NCI-H2171 (cell line): ENCODE measurements around the gene ADD1.

Experiments used
- DNase-seq: peaks from one replicate; lab custom pipeline; 2025; lab: John Stamatoyannopoulos, UW

The ADD1 gene

DNA sequence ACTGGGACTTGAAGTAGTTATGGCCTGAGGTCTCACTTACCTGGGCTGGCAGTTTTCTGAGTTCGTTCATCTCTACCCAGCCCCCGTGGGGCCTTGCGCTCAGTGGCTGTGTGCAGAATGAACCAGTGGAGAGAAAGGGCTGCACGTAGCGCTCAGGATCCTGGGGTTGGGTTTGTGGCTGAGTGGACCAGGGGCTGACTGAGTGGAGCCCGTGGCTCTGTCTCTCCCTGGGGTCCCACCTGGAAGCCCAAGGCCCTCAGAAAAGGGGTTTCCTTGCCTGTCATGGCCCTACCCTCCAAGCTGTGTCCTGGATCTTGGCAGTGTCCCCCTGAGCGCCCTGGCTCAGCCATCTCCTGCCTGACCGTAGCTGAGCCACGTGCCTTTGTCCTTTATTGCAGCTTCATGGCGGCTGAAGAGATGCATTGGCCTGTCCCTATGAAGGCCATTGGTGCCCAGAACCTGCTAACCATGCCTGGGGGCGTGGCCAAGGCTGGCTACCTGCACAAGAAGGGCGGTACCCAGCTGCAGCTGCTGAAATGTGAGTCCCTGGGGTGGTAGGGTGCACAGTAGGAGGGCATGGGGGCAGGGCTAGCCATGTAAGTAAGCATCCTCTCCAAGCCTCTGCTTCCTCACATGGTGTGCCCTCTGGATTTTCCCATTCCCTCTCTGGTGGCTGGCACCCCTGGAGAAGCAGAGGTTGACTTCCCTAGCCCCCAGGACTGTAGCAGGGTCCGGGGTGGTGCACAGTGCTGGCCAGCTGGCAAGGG is 23.2 kb upstream of the ADD1 start:
- DNase-seq = no peak

- no peak for DNase-seq
These were observed 21.0 kb upstream of the ADD1 start for GRCh38 chr4:2822461-2823300.

- DNase-seq = no peak
These were observed 20.4 kb upstream of the ADD1 start for GRCh38 chr4:2823301-2823670.

- DNase-seq = no peak
These were observed 19.8 kb upstream of the ADD1 start for GRCh38 chr4:2823671-2824328.

- no peak for DNase-seq
These were observed 19.3 kb upstream of the ADD1 start for GRCh38 chr4:2824329-2824835.

DNA sequence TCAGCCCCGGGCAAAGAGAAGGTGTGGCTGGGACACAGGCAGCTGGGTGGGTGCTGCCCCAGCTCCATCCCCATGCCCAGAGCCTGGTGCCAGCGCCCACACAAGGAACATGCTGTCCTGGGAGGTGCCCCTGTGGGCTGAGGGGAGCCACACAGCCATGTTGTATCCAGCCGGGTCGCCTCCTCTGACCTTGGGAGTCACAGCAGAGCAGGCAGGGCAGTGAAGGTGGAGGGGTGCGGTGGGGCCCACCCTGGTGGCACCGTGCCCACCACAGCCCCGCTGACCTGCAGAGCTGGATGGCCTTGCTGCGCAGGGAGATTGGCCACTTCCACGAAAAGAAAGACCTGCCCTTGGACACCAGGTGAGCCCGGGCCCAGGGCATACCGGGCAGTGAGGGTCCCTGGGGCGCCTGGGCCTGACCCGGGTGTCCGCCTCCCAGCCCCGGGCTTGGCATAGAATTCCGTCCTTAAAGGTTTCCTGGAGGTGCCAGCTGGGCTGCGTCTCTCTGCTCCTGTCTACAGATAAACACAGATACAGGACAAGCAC is 18.7 kb upstream of the ADD1 start:
- no peak for DNase-seq

DNA sequence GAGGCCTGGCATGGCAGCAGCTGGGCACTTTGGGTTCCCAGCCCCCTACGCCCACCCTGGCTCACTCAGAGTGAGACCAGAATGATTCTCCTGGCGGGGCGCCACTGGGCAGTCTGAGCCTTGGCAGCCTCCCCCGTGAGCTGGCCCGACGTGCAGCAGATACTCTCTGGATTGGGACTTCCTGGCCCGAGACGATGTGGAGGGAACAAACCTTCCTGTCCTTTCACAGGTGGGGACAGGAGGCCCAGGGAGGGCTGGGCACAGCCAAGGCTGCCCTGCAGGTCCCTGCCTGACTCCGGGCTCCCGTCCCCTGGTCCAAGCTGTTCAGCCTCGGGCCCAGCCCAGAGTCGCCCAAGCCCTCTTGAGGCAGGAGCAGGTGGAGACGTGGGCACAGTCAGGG is 17.9 kb upstream of the ADD1 start:
- DNase-seq = no peak

- no peak for DNase-seq
These were observed 16.4 kb upstream of the ADD1 start for GRCh38 chr4:2827071-2827873.

- DNase-seq = no peak
These were observed 15.5 kb upstream of the ADD1 start for GRCh38 chr4:2827874-2828751.

DNA sequence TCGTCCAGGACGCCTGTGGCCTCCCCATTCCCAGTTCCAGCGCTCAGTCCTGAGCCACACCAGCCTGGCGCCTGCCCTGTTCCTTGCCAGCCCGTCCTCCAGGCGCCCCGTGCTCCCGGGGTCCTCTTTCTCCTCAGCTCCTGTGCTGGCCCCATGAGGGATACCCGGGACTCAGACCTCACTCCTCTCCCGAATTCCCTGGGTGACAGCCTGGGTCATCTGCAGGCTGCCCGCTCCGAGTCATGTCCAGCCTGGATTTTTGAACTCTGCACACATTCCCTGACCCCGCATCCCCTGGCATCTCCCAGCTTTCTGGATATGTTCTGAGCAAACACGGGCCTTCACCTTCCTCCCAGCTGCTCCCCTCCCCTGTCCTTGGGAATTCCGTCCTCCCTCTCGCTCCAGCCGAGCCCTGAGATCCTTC is 14.9 kb upstream of the ADD1 start:
- DNase-seq = no peak

GRCh38 chr4:2829321-2829932 is 14.2 kb upstream of the ADD1 start:
- DNase-seq = no peak

DNA sequence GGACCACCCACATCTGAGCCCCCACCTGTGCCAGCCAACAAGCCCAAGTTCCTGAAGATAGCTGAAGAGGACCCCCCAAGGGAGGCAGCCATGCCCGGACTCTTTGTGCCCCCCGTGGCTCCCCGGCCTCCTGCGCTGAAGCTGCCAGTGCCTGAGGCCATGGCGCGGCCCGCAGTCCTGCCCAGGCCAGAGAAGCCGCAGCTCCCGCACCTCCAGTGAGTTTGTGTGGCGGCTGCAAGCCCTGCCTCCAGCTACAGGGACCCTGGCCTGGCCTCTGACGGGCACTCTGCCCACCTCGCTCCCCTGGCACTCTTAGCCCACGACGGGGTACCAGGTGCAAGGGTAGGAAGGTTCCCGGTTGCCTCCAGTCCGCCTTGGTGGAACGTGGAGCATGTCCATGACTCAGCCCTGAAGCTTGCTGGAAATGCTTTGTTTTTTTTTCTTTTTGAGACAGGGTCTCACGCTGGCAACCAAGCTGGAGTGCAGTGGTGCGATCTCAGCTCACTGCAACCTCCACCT is 13.7 kb upstream of the ADD1 start:
- DNase-seq = no peak

- no peak for DNase-seq
These were observed 12.7 kb upstream of the ADD1 start for GRCh38 chr4:2830632-2831610.

- no peak for DNase-seq
These were observed 11.9 kb upstream of the ADD1 start for GRCh38 chr4:2831611-2832308.

DNA sequence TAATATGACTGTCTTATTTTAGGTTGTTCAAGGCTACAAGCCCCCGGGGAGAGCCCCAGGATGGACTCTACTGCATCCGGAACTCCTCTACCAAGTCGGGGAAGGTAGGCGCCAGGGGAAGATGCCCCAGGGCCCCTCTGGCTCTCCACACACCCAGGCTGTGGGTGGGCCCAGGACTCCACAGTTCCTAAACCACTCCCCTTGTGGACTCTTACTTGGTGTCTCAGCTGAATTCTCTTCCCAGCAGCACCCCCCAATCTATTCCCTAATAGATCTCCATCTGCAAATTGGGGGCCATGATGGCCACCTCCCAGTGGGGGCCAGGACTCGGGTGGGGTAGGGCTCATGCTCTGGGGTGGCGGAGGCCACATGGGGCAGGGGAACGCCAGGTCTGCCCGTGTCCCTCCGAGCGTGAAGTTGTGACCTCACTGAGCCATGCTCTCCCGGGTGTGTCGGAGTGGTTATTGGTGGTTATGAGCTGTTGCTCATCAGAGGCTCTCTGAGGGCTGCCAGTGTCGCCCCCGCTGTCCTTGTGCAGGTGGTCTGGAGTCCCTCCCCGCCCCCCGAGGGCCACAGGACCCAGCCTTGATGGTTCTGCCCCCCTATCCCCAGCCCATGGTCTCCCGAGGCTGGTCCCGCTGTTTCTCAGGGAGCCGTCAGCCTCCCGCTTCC is 11.2 kb upstream of the ADD1 start:
- DNase-seq = no peak

GRCh38 chr4:2832981-2833670 is 10.5 kb upstream of the ADD1 start:
- no peak for DNase-seq

DNA sequence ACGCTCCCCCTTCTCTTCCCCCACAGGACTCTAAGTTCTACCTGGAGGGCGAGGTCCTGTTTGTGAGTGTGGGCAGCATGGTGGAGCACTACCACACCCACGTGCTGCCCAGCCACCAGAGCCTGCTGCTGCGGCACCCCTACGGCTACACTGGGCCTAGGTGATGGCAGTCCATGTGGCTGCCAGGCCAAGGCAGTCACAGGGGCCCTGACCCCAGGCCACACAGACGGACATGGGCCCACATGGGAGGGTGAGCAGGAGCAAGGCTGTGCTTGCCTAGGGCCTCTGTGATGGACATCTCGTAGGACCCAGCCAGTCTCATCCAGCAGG is 10.0 kb upstream of the ADD1 start:
- no peak for DNase-seq
